NCI-H2107 treated with DMSO at 0.1 percent for 48 hours (cell line): ENCODE results near the gene HPCAL1.

ENCODE experiments used
- DNase-seq: peaks from one replicate; lab custom pipeline; 2025; ENCODE audit not compliant: unreplicated experiment; lab: John Stamatoyannopoulos, UW

Gene HPCAL1

DNA sequence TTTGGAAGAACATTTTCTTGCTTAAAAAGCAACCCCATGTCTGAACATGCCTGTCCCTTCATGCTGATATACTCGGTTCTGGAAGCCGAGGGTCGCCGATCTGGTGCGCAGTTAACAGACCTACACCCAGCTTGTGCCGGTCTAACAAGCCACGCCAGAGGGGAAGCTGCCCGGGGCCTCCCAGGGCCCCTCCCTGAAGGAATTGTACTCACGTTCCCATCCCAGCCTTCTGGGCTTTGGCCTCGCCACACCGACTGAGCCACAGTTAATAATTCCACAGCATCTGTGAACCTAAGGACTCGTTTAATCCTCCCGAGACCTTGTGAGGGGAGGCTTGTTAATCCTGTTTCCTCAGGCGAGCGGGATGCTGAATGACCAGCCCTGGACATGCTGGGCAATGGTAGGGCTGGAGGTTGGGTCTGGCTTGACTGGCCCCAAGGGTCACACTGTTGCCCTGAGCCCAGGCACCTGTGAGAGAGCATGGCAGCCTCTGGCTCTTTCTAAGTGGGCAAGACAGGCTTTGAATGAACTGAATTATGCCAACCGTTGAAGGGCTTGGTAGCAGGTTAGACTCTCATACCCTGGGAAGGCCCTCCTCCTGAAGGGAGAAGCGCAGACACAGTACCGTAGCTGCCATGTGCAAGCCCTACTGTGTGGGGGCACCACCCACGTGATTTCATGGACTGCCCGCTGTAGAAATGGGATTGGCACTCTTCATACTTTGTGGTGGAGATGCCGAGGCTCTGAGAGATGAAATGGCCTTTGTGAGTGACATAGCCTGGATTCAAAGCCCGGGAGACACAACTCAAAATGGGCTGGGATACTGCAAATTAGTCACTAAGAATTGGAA lies 173.3 kb downstream of the HPCAL1 start:
- no peak for DNase-seq

DNA sequence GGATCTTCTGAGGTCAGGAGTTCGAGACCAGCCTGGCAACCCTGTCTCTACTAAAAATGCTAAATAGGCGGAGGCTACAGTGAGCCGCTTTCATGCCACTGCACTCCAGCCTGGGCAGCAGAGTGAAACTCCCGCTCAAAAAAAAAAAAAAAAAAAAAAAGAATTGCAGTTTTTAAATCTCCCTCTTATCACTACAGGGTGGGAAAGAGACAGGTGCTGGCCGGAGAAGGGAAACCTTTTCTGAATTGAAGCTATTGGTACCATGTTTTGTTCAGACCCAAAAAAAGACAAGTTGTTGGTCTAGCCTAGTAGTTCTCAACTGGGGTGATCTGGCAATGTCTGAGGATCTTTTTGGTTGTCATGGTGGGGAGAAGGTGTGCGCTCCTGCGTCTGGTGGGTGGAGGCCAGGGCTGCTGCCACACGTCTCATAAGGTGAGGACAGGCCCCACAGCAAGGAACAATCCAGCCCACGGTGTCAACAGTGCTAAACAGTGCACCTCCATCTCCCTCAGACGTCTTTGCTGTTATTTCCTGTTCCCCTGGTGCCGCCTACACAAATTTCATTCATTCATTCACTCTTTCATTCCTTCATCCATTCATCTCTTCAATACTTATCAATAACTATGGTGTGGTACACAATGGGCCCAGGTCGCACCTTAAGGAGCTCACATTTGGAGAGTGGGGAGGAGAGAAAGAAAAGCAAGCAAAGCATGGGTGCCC lies 174.2 kb downstream of the HPCAL1 start:
- no peak for DNase-seq
